ENCODE data around the gene SERPINB2.

DNA sequence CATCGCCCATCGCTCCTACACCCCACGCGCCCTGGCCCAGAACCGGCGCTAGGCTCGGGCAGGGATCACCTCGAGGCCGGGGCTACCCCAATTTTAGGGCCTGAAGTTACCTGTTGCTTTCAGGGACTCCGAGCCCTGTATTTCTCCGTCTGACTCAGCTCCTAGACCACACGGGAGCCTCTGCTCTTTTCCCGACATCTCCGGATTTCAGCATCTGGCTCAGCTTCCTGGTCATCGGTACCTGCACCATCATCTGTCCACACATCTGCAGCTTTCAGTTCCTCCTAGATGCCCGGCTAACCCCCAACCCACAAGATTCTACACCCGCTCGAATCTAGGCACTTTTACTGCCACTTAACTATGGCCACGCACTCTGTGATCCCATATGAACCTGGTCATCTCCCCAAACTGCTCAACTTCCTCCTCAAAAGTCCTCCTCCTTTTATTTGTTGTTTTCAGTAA is 49.5 kb downstream of the SERPINB2 start:
- no peak for TF ChIP-seq EGR1 (IDR thresholded peaks at IDR 0.05)
- TF ChIP-seq EP300 (IDR thresholded peaks at IDR 0.05; ENCODE audit: borderline replicate concordance): no peak
- no peak for TF ChIP-seq TCF12 (IDR thresholded peaks at IDR 0.05; ENCODE audit: low read depth)
- TF ChIP-seq, protein P1, sequence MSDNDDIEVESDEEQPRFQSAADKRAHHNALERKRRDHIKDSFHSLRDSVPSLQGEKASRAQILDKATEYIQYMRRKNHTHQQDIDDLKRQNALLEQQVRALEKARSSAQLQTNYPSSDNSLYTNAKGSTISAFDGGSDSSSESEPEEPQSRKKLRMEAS (IDR thresholded peaks at IDR 0.05): no peak
- TF ChIP-seq, protein P2, sequence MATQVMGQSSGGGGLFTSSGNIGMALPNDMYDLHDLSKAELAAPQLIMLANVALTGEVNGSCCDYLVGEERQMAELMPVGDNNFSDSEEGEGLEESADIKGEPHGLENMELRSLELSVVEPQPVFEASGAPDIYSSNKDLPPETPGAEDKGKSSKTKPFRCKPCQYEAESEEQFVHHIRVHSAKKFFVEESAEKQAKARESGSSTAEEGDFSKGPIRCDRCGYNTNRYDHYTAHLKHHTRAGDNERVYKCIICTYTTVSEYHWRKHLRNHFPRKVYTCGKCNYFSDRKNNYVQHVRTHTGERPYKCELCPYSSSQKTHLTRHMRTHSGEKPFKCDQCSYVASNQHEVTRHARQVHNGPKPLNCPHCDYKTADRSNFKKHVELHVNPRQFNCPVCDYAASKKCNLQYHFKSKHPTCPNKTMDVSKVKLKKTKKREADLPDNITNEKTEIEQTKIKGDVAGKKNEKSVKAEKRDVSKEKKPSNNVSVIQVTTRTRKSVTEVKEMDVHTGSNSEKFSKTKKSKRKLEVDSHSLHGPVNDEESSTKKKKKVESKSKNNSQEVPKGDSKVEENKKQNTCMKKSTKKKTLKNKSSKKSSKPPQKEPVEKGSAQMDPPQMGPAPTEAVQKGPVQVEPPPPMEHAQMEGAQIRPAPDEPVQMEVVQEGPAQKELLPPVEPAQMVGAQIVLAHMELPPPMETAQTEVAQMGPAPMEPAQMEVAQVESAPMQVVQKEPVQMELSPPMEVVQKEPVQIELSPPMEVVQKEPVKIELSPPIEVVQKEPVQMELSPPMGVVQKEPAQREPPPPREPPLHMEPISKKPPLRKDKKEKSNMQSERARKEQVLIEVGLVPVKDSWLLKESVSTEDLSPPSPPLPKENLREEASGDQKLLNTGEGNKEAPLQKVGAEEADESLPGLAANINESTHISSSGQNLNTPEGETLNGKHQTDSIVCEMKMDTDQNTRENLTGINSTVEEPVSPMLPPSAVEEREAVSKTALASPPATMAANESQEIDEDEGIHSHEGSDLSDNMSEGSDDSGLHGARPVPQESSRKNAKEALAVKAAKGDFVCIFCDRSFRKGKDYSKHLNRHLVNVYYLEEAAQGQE (IDR thresholded peaks at IDR 0.05; ENCODE audit: low read depth): no peak
- TF ChIP-seq CEBPB (IDR thresholded peaks at IDR 0.05): no peak
